ENCODE data around the gene MYZAP. TPM values are rescaled to one million over a fixed set of nuclear protein-coding genes. Genes with fewer than 3 reads are reported as not detected.

MYZAP gene
- polyA plus RNA-seq, 1 donor (not counting 4 experiments of a cell fraction or from before 2014, with no cell fraction given), result 1.8 TPM

DNA sequence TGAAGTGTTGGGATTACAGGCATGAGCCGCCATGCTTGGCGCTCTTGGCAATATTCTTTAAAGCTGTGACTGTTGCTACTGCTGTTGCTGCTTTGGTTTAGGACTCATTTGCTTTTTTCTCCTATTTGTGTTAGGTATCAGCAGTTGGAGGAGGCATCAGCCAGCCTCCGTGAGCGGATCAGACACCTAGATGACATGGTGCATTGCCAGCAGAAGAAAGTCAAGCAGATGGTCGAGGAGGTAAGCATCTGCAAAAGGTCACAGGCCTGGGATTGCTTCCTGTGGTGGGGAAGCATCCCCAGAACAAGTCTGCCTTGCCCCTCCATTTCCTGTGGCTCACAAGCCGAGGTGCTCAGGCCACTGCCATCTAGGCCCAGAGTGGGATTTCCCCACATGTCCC lies 47.6 kb downstream of the MYZAP start:
- Histone ChIP-seq H3K9me1 (ENCODE audit: control insufficient read depth, extremely low read depth, insufficient read depth, low read length) (no peaks in the 10 kb centered on the region), H3K27me3 (ENCODE audit: control insufficient read depth, extremely low read depth, insufficient read depth, low read length) (no peaks in the 10 kb centered on the region), H3K4me3 (ENCODE audit: control insufficient read depth in 2 of 3, extremely low read depth in 1 of 3, insufficient read depth in 2 of 3, low read depth in 1 of 3, low read length in 3 of 3) (no peak overlapping the region), H3K4me2 (ENCODE audit: control insufficient read depth, extremely low read depth, insufficient read depth, low read depth, low read length) (no peak overlapping the region), H3K9ac (ENCODE audit: control insufficient read depth, extremely low read depth, insufficient read depth, low read length) (no peak overlapping the region), H3K36me3 (ENCODE audit: control insufficient read depth in 2 of 2, extremely low read depth in 1 of 2, insufficient read depth in 2 of 2, low read length in 2 of 2) (no peaks in the 10 kb centered on the region), H4K20me1 (ENCODE audit: control insufficient read depth, extremely low read depth, insufficient read depth, low read length) (no peaks in the 10 kb centered on the region), H2AFZ (ENCODE audit: control insufficient read depth, low read length) (no peak overlapping the region), H3K79me2 (ENCODE audit: control insufficient read depth, insufficient read depth, low read length) (no peaks in the 10 kb centered on the region), H3K27ac (ENCODE audit: control insufficient read depth, insufficient read depth, low read length) (no peak overlapping the region), H3K4me1 (ENCODE audit: control insufficient read depth, extremely low read depth, insufficient read depth, low read length) (no peaks in the 10 kb centered on the region), H3K9me3 (ENCODE audit: control insufficient read depth, low read depth, low read length) (no peaks in the 10 kb centered on the region)
- no peak for DNase-seq (ENCODE audit: low read depth, low spot score)
- no peak for FAIRE-seq
- TF ChIP-seq, protein P1, sequence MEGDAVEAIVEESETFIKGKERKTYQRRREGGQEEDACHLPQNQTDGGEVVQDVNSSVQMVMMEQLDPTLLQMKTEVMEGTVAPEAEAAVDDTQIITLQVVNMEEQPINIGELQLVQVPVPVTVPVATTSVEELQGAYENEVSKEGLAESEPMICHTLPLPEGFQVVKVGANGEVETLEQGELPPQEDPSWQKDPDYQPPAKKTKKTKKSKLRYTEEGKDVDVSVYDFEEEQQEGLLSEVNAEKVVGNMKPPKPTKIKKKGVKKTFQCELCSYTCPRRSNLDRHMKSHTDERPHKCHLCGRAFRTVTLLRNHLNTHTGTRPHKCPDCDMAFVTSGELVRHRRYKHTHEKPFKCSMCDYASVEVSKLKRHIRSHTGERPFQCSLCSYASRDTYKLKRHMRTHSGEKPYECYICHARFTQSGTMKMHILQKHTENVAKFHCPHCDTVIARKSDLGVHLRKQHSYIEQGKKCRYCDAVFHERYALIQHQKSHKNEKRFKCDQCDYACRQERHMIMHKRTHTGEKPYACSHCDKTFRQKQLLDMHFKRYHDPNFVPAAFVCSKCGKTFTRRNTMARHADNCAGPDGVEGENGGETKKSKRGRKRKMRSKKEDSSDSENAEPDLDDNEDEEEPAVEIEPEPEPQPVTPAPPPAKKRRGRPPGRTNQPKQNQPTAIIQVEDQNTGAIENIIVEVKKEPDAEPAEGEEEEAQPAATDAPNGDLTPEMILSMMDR (optimal IDR thresholded peaks at IDR 0.05 in 1 of 3, IDR thresholded peaks at IDR 0.05 in 1 of 3, conservative IDR thresholded peaks at IDR 0.05 in 1 of 3; ENCODE audit: extremely low read depth in 1 of 3, insufficient read depth in 2 of 3, low read length in 3 of 3), result no peak
- no peak for TF ChIP-seq EZH2 (IDR thresholded peaks at IDR 0.05; ENCODE audit: low read length)
- dilution Hi-C loops (cut with MboI; ENCODE audit: extremely low pct_ligation_motif_present, low sequenced_read_pairs), result no loop called here

DNA sequence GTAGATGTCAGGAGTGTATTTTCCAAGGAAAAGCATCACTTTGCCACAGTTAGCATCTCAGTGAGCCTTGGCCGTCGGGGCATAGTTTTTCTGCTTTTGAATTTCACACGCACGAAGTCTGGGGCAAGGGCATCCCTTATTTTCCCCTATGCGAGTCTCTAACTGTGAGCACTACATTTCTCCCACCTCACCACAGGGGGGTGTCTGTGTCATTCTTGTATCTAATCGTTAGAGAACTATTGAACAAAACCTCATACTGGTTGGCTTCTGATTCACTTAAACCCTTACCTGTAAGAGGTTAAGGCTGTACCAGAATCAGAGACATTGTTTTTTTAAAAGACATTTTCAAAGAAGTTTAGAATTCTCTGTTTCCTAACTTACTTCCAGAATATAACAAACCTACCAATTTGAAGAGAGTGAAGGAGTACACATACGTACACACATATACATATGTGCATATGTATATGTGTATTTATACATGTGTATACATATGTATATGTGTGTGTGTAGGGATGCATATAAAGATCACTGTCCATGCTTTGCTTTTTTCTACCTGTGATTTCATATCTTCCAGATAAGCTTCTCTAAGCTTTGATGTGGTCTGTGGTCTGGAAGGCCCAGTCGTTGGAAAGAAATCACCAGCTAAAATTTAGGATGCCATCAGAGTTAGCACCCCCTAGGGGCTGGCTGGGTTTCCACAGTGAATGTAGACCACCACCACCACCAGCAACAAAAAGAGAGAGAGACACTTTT lies 49.4 kb downstream of the MYZAP start:
- no peak for FAIRE-seq
- DNase-seq (ENCODE audit: low read depth, low spot score), result no peak
- H4K20me1 ChIP-seq (ENCODE audit: control insufficient read depth, extremely low read depth, insufficient read depth, low read length), result no peaks in the 10 kb centered on the region
- H3K9ac ChIP-seq (ENCODE audit: control insufficient read depth, extremely low read depth, insufficient read depth, low read length), result no peak overlapping the region
- H3K79me2 ChIP-seq (ENCODE audit: control insufficient read depth, insufficient read depth, low read length), result no peaks in the 10 kb centered on the region
- H3K4me2 ChIP-seq (ENCODE audit: control insufficient read depth, extremely low read depth, insufficient read depth, low read depth, low read length), result no peak overlapping the region
- H3K27ac ChIP-seq (ENCODE audit: control insufficient read depth, insufficient read depth, low read length), result no peak overlapping the region
- H3K4me1 ChIP-seq (ENCODE audit: control insufficient read depth, extremely low read depth, insufficient read depth, low read length), result peaks cover 3% of the 10 kb centered on the region
- H3K4me3 ChIP-seq (ENCODE audit: control insufficient read depth in 2 of 3, extremely low read depth in 1 of 3, insufficient read depth in 2 of 3, low read depth in 1 of 3, low read length in 3 of 3), result no peak overlapping the region
- H2AFZ ChIP-seq (ENCODE audit: control insufficient read depth, low read length), result no peak overlapping the region
- no peaks in the 10 kb centered on the region for H3K36me3 ChIP-seq (ENCODE audit: control insufficient read depth in 2 of 2, extremely low read depth in 1 of 2, insufficient read depth in 2 of 2, low read length in 2 of 2)
- H3K27me3 ChIP-seq (ENCODE audit: control insufficient read depth, extremely low read depth, insufficient read depth, low read length), result no peaks in the 10 kb centered on the region
- no peaks in the 10 kb centered on the region for H3K9me1 ChIP-seq (ENCODE audit: control insufficient read depth, extremely low read depth, insufficient read depth, low read length)
- H3K9me3 ChIP-seq (ENCODE audit: control insufficient read depth, low read depth, low read length), result no peaks in the 10 kb centered on the region
- no peak for TF ChIP-seq EZH2 (IDR thresholded peaks at IDR 0.05; ENCODE audit: low read length)
- TF ChIP-seq, protein P1 (optimal IDR thresholded peaks at IDR 0.05 in 1 of 3, IDR thresholded peaks at IDR 0.05 in 1 of 3, conservative IDR thresholded peaks at IDR 0.05 in 1 of 3; ENCODE audit: extremely low read depth in 1 of 3, insufficient read depth in 2 of 3, low read length in 3 of 3), result peak; percentile 30 to 41 (median 32)
- dilution Hi-C loops (cut with MboI; ENCODE audit: extremely low pct_ligation_motif_present, low sequenced_read_pairs), result no loop called here
